Measurements from ENCODE around the gene TRPM6.

TRPM6 gene

GRCh38 chr9:74772121-74772520 lies 115.6 kb downstream of the TRPM6 start:
- DNase-seq, result no peak

GRCh38 chr9:74771672-74772071 lies 116.0 kb downstream of the TRPM6 start:
- no peak for DNase-seq

GRCh38 chr9:74771262-74771585 lies 116.5 kb downstream of the TRPM6 start:
- DNase-seq, result no peak

- DNase-seq, result no peak
Measured at GRCh38 chr9:74770508-74771261, 117.0 kb downstream of the TRPM6 start.

- DNase-seq, result no peak
Measured at GRCh38 chr9:74765481-74765971, 122.2 kb downstream of the TRPM6 start.

- DNase-seq, result no peak
Measured at GRCh38 chr9:74762950-74763349, 124.8 kb downstream of the TRPM6 start.

- no peak for DNase-seq
Measured at GRCh38 chr9:74760031-74760700, 127.6 kb downstream of the TRPM6 start.

- no peak for DNase-seq
Measured at GRCh38 chr9:74755999-74756398, 131.7 kb downstream of the TRPM6 start.

GRCh38 chr9:74755355-74755754 lies 132.4 kb downstream of the TRPM6 start:
- DNase-seq, result no peak

- DNase-seq, result no peak
Measured at GRCh38 chr9:74753650-74754049, 134.1 kb downstream of the TRPM6 start.

- DNase-seq, result no peak
Measured at GRCh38 chr9:74748966-74749365, 138.8 kb downstream of the TRPM6 start.

- DNase-seq, result no peak
Measured at GRCh38 chr9:74742792-74743730, 144.7 kb downstream of the TRPM6 start.

- no peak for DNase-seq
Measured at GRCh38 chr9:74742191-74742790, 145.4 kb downstream of the TRPM6 start.

GRCh38 chr9:74736646-74737045 lies 151.1 kb downstream of the TRPM6 start:
- DNase-seq, result no peak

- no peak for DNase-seq
Measured at GRCh38 chr9:74735761-74736160, 152.0 kb downstream of the TRPM6 start.

GRCh38 chr9:74729136-74729695 lies 158.5 kb downstream of the TRPM6 start:
- DNase-seq, result no peak

- no peak for DNase-seq
Measured at GRCh38 chr9:74728176-74728575, 159.5 kb downstream of the TRPM6 start.

GRCh38 chr9:74726581-74726980 lies 161.1 kb downstream of the TRPM6 start:
- DNase-seq, result no peak

- DNase-seq, result no peak
Measured at GRCh38 chr9:74724317-74724716, 163.4 kb downstream of the TRPM6 start.

GRCh38 chr9:74721696-74722660 lies 165.7 kb downstream of the TRPM6 start:
- DNase-seq, result no peak

- DNase-seq, result no peak
Measured at GRCh38 chr9:74719306-74719705, 168.4 kb downstream of the TRPM6 start.

Measured in NCI-H2107 (cell line).